ENCODE results near the gene LRFN4.
"Not testable (repeated sequence)": the region's sequence is repeated elsewhere in the genome, so short reads cannot be mapped to it uniquely, and the experiment has no call there.

The LRFN4 gene

DNA sequence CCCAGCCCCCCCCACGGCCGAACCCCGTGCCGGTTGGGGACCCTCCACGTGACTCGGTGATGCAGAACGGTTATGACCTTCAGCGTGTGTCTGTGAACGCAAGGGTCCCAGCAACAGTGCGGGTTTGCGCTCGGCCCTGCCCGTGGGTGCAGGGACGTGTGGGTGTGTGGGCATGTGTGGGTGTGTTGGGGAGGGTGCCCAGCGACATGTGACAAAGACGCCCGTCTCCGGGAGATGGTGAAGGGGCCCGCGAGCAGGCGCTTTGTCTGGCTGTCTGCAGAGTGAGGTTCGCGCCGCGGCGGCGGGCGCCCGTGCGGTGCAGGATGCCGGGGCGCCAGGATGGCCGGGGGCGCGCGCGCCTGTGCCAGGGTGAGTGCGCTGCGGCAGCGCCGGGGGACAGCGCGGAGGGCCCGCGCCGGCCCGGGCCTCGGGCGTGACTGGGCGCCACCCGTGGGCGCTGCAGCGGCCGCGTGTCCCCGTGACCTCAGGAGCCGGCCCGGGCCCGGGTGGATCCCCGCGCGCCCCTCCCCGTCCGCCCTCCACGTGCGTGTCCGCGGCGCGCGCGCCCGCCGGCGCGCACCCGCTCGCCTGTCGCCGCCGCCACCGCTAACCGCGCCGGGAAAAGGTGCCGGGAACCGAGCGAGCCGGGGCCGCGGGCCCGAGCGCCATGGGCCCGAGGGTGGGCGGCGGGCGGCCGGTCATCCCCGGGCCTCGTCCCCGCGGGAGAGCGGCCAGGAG is at the start of gene LRFN4:
Gene LRFN4 (plus strand): TSS at position 569 of the 738 bp plus-strand sequence. CDS start 681 bp downstream, outside the sequence.
- no peak for FAIRE-seq

DNA sequence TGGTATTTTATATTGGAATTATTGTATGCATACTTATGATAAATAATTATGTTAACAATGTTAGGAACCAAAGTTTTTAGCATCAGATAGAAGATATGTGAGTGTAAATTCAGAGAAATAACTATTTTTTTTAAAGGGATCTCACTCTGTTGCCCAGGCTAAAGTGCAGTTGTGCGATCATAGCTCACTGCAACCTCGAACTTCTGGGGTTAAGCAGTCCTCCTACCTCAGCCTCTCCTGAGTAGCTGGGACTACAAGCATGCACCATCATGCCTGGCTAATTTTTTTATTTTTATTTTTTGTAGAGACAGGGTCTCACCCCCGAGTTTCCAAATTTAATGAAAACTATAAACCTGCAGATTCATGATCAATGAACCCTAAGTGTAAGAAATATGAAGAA is 47.3 kb upstream of the LRFN4 start:
- no peak for FAIRE-seq

DNA sequence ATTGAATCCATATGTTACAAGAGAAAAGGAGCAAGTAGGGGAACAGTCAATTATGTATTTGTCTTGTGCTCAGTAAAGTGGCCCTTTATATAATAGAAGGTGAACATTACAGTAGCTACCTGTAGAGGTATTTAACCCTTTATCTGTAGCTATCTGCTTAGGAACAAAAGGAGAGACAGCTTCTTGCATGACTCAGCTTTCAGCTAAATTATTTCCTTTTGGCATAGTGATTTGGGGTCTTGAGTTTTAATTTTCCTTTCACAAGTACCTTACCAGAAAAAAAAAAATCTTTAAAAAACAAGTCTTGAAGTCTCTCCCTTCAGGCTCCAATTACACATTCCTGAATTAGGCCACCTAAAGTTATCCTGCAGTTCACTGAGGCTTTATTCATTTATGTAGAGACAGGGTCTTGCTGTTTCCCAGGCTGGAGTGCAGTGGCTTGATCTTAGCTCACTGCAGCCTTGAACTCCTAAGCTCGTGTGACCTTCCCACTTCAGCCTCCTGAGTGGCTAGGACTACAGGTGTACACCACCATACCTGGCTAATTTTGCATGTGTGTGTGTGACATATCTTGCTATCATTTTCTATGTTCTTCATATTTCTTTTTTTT is 46.2 kb upstream of the LRFN4 start:
- no peak for FAIRE-seq

DNA sequence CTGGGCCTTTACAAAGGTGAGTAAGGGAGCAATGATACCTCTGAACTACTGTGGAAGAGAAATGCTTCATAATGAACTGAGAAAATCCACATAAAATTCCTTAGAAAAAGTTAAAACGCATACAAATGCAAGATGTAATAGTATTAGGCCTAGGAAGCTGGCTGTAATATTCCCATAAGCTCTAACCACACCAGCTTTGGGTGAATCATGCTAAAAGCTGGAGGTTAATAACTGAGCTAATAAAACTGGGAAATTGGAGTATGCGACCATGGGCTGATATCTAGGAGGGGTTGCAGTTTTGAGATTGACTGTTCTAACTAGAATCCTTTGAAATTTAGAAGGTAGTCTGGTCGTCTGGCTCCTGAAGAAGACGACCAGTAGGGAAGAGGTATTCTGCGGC is 42.2 kb upstream of the LRFN4 start:
- FAIRE-seq = no peak

DNA sequence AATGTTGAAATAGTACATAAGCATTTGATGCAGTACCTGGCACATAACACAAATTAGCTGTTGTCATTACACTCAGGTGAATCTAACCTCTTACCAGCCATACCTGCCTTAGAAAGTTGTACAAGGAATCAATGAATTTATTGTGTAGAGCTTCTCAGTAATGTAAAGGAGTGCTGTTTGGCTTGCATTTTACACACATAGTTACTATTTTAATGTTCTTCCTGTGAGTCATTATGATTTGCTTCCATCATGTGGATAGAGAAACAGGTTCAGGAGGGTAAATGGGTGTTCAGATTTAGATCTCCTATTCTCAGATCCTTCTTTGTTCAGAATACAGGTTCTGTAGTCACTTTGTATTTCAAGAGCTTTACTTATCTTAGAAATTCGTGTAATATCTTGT is 41.2 kb upstream of the LRFN4 start:
- FAIRE-seq = no peak

DNA sequence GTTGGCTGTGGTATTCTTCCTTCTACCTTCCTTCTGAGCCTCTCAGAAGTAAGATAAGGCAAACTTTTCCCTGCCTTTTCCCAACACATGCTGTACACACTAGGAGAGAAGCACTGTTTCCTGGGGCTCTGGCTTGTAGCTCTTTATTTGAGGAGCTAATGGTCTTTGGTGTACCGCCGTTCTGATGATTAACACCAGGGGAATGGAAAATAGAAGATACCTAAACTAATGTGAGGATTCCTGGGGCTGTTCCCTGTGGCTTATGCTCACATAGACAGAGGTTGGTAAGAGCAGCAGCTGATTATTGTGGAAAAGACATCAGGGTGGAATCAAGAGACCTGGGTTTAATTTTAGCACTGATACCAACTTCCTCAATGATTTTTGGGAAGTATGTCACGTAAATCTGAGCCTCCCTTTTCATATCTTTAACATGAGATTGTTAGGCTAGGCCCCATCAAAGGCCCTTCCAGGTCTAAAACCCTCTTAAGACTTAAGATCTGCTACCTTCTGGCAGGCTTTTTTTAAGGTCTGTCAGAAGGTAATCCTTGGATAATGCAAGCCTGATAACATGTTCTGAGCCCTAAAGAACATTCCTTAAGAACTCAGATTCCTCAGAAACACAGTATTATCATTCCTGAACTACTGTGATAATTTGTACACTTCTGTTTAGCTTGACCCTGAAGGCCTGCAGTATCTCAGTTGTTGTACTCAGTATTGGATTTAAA is 38.5 kb upstream of the LRFN4 start:
- FAIRE-seq = no peak

DNA sequence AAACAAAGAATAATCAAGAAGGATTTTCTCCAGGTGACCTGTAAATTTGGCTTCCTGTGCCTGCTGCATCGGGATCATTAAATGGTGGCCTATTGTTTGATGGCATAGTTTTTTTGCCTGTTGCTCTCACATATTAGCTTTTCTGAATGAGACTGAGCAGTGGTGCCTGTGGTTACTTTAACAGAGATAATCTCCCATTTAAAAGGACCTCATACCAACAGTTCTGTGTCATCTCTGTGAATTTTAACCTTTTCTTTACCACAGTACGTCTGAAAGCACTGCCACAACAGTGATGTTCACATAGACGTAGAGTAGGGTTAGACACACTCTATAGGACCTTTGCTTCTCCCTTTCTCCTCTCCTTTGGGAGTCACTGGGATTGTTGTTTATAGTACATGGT is 36.5 kb upstream of the LRFN4 start:
- FAIRE-seq = no peak

DNA sequence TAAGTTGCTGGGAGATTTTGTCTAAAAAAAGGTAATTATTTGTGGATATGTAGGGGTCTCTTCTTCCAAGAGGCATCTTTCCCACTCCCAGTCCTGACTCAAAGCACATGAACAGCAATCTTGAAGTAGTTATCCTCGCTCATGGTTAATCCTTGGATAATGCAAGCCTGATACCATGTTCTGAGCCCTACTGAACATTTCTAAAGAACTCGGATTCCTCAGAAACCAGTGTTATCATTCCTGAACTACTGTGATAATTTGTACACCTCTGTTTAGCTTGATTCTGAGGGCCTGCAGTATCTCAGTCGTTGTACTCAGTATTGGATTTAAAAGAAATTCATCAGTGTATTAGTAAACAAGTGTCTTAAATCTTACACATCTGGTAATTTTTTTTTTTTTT is 36.0 kb upstream of the LRFN4 start:
- no peak for FAIRE-seq

DNA sequence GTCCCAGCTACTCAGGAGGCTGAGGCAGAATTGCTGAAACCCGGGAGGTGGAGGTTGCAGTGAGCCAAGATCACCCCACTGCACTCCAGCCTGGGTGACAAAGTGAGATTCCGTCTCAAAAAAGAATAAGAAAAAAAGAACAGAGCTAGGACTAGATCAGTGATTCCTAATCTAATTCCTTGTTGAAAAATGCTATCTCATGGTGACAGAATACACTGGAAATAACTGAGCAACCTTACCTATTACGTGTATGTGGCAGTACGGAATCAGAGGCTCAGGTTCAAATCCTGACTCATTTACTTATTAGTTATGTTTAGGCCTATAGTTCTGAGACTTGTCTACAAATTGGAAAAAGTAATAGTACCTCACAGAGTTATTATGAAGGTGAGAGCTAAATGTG is 33.2 kb upstream of the LRFN4 start:
- FAIRE-seq = no peak

DNA sequence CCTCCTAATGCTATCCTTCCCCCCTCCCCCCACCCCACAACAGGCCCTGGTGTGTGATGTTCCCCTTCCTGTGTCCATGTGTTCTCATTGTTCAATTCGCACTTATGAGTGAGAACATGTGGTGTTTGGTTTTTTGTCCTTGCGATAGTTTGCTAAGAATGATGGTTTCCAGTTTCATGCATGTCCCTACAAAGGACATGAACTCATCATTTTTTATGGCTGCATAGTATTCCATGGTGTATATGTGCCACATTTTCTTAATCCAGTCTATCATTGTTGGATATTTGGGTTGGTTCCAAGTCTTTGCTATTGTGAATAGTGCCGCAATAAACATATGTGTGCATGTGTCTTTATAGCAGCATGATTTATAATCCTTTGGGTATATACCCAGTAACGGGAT is 32.3 kb upstream of the LRFN4 start:
- not testable (repeated sequence) for FAIRE-seq

DNA sequence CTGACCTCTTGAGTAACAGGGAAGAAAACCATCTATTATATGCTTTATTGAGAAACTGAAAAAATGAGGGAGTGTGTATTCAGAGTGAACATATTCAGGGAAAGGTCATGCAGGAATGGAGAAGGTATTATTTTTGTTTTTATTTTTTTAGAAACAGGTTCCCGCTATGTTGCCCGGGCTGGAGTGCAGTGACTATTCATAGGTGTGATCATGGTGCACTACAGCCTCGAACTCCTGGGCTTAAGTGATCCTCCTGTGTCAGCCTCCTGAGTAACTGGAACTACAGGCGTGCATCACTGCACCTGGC is 22.4 kb upstream of the LRFN4 start:
- no peak for FAIRE-seq

DNA sequence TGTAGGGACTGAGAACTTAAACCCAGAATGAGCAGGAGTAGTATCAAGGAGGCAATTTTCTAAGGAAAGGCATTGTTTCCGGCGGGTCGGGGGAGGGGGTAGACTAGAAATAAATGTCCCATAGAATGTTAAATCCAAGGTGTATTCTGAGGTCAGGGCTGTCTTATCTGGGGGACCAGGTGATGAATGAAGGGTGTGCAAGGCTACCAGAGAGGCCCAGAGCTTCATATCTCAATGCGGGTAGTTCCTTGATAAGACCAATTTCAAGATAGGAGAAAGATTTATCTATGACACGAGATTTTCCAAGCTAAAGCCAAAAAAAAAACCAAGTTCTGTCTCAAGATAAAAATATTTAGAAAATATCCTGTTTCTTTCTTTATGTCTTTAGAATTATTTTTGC is 21.9 kb upstream of the LRFN4 start:
- FAIRE-seq = no peak

DNA sequence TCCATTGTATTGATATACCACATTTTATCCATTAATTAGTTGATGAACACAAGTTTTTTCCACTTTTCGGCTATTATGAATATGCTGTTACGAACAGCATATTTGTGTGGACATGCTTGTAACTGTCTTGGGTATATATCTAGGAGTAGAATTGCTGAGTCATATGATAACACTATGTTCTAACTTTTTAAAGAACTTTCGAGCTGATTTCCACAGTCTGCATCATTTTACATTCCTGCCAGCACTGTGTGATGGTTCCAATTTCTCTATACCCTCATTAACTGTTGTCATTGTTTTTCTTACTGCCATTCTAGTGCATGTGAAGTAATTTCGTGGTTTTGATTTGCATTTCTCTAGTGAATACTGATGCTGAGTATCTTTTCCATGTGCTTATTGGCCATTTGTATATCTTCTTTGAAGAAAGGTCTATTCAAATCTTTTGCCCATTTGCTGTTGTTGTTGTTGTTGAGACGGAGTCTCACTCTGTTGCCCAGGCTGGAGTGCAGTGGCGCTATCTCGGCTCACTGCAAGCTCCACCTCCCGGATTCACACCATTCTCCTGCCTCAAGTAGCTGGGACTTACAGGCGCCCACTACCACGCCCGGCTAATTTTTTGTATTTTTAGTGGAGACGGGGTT is 21.0 kb upstream of the LRFN4 start:
- no peak for FAIRE-seq

DNA sequence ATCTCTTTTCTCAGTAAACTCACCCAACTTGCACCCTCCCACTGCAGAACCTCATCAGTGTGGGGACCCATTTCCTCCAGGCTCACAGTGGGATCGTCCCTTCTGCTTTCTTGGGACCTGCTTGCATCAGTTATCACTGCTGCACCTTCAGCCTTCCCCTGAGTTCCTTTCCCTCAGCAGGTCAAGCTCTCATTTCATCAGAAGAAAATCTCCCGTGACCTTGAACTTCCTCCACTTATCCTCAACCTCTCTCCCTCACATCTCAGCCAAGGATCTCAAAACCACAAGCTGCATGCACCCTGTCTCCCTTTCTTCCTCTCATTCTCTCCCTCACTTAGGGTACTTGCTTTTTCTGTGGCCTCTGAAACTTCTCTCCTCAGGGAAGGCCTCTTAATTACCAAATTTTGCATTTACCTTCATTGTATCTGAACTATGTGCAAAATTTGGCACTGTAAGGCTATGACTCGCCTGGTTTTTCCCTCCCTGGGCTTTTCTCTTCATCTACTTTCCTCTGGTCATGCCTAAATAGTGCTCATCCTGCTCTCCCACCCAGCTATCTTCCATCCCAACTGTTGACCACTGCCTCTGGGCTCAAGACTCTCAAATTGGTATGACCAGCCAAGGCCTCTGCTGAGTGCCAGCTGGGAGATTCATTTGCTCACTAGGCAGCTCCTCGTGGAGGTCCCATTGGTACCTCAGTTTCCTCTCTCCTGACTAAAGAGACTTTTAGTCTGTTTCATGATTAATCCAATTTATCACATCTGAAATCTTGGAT is 16.4 kb upstream of the LRFN4 start:
- no peak for FAIRE-seq

DNA sequence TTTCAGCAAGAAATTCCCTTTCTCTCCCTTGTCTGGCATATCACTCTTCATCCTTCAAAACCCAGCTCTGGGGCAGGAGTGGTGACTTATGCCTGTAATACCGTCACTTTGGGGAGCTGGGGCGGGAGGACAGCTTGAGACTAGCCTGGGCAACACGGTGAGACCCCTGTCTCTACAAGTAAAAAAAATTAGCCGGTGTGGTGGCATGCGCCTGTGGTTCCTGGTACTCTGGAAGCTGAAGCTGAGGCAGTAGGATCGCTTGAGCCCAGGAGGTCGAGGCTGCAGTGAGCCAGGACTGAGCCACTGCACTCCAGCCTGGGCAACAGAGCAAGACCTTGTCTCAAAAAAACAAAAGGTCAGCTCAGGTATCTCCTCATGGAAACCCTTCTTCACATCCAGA is 15.0 kb upstream of the LRFN4 start:
- no peak for FAIRE-seq

DNA sequence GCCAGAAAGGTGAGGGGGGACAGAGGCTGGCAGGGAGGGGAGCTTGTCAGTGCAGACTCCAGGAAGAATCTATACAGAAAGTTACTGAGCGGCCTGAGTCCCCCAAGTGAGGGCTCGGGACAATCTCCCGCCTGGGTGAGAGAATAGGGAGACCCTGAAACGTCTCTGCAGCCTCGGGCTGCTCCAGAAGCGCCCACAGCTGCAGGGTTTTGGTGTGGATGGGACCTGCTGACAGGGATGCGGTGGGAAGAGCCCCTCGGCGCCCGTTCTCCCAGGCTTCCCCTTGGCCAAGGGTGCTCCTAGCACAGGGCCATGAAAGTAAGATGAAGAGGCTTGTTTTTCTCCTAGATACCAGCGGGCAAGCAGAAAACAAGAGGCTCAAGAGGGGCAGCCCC is 14.4 kb upstream of the LRFN4 start:
- FAIRE-seq = no peak

DNA sequence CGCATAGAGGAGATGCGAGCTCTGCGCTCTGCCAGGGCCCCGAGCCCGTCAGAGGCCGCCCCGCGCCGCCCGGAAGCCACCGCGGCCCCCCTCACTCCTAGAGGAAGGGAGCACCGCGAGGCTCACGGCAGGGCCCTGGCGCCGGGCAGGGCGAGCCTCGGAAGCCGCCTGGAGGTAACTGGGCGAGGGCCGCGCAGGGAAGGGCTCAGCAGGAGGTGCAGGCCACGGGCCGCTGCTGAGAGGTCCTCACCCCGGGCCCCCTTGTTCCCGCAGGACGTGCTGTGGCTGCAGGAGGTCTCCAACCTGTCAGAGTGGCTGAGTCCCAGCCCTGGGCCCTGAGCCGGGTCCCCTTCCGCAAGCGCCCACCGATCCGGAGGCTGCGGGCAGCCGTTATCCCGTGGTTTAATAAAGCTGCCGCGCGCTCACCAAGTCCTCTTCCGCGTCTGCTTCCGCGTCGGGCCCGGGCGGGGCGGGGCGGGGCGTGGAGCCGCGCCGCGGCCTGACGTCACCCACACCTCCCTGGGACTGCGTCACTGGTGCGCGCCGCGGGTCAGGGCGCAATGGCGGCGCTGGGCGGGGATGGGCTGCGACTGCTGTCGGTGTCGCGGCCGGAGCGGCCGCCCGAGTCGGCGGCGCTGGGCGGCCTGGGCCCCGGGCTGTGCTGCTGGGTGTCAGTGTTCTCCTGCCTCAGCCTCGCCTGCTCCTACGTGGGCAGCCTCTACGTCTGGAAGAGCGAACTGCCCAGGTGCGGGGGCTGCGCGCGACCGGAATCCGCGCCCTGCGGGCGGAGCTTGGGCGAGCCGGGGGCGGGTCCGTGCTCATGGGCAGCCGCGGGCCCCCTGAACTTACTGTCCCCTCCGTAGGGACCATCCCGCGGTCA is 13.7 kb upstream of the LRFN4 start, which contains the start of gene RCE1:
Gene RCE1 (plus strand): TSS at position 546 of the 880 bp plus-strand sequence. CDS start 15 bp downstream, at position 561.
- FAIRE-seq = no peak

DNA sequence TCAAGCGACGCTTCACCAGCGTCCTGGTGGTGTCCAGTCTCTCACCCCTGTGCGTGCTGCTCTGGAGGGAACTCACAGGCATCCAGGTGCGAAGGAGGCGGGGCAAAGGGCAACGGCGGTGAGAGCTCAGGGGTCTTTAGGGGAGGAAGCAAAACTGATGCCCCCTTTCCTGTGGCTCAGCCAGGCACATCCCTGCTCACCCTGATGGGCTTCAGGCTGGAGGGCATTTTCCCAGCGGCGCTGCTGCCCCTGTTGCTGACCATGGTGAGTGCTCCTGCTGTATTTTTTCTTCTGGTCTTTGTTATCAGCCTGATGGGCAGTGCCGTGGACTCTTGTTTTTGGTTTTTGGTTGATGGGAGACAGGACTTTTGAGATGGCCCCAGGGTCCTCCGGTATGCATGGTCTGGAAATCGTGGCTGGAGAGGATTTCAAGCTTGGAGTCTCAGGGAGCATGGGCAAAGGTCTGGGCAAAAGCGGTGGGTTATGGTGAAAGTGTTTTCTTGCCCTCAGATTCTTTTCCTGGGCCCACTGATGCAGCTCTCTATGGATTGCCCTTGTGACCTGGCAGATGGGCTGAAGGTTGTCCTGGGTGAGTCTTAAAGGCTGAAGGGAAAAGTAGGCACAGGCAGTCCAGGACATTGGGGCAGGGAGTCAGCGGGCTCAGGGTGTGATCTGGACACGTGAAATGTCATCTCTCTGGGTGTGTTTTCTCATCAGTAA is 12.9 kb upstream of the LRFN4 start:
- no peak for FAIRE-seq

DNA sequence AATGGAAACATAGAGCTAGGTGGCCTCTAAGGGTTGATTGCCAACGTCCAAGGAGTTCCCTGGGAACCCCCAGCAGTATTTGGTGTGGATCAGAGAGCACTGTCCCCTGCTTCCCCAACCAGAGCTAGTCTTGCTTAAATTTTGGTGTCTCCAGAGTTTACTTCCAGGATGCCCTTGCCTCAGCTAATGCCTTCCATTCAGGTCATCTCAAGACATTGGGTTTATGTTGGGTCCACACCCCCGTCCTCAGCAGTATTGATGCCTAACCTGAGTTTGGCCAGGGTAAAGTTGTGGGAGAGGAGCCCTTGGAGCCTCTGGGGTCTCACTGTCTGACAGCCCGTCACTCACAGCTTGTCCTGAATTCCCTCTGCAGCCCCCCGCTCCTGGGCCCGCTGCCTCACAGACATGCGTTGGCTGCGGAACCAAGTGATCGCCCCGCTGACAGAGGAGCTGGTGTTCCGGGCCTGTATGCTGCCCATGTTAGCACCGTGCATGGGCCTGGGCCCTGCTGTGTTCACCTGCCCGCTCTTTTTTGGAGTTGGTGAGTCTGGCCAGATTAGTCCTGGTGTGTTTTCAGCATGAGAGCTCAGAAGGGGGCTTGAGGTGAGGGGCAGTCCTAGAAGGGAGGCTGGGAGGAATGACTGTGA is 12.2 kb upstream of the LRFN4 start:
- FAIRE-seq = no peak

DNA sequence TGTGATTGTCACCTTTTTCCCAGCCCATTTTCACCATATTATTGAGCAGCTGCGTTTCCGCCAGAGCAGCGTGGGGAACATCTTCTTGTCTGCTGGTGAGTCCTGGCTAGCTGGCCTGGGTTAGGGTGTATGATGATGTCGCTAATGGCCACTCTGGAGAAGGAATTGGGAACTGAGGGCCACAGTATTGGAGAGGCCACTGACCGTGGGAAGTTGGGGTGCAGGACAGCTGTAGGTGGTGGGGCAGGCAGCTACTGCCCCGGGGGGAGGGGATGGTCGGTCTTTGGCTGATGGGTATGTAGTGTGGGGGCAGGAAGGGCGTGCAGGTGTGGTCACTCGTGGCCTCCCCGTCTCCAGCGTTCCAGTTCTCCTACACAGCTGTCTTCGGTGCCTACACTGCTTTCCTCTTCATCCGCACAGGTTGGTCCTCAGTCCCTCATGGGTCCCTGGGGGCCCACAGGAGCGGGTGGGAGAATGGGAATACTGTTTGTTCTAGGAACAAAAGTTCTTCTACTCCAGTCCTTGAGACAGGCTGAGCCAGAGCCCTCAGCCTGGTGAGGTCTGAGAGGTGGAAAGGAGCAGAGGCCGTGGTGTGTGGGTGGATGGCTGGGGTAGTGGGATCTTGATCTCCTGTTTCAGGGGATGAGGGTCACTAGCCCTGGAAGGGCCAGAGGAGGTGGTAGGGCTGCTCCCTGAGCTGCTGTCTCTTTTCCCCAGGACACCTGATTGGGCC is 11.6 kb upstream of the LRFN4 start:
- no peak for FAIRE-seq
